ENCODE data around the gene TSPAN14. TPM values are rescaled to one million over a fixed set of nuclear protein-coding genes. Genes with fewer than 3 reads are reported as not detected.
"Not testable (repeated sequence)": the region's sequence is repeated elsewhere in the genome, so short reads cannot be mapped to it uniquely, and the experiment has no call there.

TSPAN14 gene
- total RNA-seq, 1 experiment from 2014 or later = 40.4 TPM

DNA sequence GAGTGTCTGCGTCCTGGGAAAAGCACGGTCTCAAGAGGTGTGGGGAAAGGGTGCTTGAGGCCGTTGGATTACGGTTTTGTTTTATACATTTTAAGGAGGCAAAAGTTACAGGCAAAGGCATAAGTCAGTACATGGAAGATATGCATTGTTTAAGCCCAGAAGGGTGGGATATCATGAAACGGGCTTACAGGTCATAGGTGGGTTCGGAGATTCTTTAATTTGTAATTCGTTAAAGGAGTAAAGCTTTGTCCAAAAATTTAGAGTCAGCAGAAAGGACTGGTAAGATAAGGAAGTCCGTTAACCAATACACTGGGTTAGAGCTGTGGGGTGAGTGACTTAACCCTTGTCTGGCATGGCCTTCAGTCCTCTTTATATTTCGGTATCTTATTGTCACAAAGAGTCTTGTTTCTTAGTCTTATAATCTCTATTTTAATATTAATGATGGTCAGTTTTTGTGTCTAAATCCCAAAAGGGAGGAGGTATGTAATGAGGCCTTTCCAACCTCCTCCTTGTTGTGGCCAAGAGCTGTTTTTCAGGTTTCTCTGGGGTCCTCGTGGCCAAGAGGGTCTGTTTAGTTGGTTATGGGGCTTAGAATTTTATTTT is 12.7 kb downstream of the TSPAN14 start:
- Histone ChIP-seq H3K4me1 (peaks cover 45% of the 10 kb centered on the region), H3K36me3 (peaks cover 6% of the 10 kb centered on the region; the same call in 1 of the 2 replicates), H3K4me3 (no peak overlapping the region), H3K27ac (peak overlapping the region; percentile 70), H3K27me3 (no peaks in the 10 kb centered on the region), H3K9me3 (replicated peaks) (no peaks in the 10 kb centered on the region)
- no peak for DNase-seq

DNA sequence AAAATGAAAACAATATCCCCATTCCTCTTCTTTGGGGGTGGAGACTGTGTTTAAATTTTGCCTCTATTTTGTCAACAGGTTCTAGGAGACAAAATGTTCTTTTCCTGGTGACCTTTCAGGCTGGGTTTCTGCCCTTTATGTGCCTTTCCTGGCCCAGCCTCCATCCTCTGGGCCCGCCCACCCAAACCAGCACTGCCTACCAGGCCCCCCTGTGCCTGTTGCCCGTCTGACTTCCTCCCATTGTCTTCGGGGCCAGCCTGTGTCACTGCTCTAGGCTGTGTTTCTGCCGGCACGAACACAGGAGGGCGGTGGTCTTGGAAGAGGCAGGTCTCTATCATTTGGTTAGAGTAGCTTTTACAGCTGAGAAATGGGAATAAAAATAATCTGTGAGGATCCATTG is 13.9 kb downstream of the TSPAN14 start:
- DNase-seq = no peak
- Histone ChIP-seq H3K4me1 (peaks cover 37% of the 10 kb centered on the region), H3K9me3 (replicated peaks) (no peaks in the 10 kb centered on the region), H3K27me3 (no peaks in the 10 kb centered on the region), H3K36me3 (peaks cover 6% of the 10 kb centered on the region; the same call in 1 of the 2 replicates), H3K4me3 (no peak overlapping the region), H3K27ac (no peak overlapping the region)

DNA sequence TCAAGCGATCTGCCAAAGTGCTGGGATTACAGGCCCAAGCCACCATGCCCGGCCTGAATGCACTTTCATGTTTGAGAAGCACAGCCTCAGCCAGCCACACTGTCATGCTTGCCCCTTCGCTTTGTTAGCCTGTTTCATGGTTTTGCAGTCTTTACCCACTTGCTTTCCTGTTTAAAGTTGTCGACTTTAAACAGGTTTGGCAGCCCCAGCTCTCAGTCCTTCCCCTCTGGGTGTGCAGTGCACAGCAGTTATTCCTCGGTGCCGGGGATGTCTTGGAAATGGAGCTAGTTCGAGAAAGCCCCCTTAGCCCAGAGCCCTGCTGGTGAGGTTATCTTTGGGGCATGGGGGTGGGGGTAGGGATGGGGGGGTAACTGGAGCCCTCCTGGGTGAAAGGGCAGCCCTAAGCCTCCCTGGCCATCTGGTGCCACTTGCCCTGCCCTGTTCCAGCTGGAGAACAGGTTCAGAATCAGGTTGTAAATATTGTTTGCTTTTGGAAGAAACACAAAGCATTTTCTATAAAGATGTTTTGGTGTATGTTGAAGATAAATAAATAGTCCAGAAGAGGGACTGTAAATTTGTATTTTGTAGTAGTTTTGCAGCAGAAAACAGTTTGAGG is 14.8 kb downstream of the TSPAN14 start:
- H3K4me3 ChIP-seq = no peak overlapping the region
- H3K27ac ChIP-seq = no peak overlapping the region
- H3K4me1 ChIP-seq = peaks cover 31% of the 10 kb centered on the region
- H3K9me3 ChIP-seq (replicated peaks) = no peaks in the 10 kb centered on the region
- H3K36me3 ChIP-seq = peaks cover 6% of the 10 kb centered on the region; the same call in 1 of the 2 replicates
- no peak for DNase-seq
- H3K27me3 ChIP-seq = no peaks in the 10 kb centered on the region

DNA sequence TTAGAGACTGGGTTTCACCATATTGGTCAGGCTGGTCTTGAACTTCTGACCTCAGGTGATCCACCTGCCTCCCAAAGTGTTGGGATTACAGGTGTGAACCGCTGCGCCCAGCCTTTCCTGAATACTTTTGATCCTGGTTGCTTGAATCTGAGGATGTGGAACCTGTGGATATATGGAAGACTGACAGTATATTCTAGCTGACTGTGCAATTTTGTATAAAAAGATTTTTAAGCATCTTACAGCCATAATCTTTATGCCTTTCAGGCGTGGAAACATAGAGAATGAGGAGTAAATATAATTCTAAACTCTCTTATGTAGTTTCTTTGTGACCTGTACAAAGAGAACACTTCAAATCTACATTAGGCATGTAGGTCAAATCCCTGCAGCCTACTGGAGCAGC is 16.2 kb downstream of the TSPAN14 start:
- DNase-seq = no peak
- Histone ChIP-seq H3K27ac (no peak overlapping the region), H3K27me3 (no peaks in the 10 kb centered on the region), H3K4me3 (no peak overlapping the region), H3K4me1 (peaks cover 19% of the 10 kb centered on the region), H3K9me3 (replicated peaks) (no peaks in the 10 kb centered on the region), H3K36me3 (peaks cover 6% of the 10 kb centered on the region; the same call in 1 of the 2 replicates)

DNA sequence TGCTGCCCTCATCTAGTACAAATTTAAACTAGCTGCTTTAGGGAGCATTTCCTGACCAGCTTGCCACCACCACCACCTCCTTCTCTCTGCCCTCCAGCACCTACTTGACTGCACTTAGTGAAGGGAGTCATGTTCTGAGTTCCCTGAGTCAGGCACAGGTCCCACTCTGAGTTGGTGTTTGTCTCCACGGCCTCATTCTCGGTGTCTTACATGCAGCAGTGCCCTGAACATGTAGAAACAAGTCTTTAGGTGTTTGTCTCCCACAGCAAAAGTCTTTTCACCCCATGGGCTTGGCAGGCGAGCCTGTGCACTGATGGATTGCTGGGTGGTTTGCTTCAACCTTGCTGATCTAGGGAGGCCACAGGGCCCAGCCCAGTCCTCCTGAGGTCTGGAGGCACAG is 16.9 kb downstream of the TSPAN14 start:
- Histone ChIP-seq H3K36me3 (peaks cover 6% of the 10 kb centered on the region; the same call in 1 of the 2 replicates), H3K9me3 (replicated peaks) (no peaks in the 10 kb centered on the region), H3K27ac (no peak overlapping the region), H3K4me3 (no peak overlapping the region), H3K27me3 (no peaks in the 10 kb centered on the region), H3K4me1 (peaks cover 12% of the 10 kb centered on the region)
- DNase-seq = no peak

DNA sequence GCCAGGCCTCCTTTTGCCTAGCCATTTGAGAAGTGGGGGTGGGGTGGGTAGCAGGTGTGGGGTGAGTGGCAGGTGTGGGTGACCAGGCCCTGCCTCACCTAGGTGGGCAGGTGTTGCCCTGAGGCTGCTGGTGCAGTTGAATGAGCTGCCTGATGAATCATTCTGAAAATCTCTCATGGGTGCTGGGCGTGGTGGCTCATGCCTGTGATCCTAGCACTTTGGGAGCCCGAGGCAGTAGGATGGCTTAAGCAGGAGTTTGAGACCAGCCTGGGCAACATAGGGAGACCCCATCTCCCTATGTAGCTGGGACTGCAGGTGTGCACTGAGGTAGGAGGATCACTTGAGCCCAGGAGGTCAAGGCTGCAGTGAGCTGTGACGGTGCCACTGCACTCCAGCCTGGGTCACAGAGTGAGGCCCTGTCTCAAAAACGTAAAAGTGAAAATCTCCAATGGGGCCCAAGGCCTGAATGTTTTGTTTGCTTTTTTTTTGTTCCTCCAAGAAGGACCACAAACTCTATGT is 17.7 kb downstream of the TSPAN14 start:
- DNase-seq = no peak
- Histone ChIP-seq H3K9me3 (replicated peaks) (no peaks in the 10 kb centered on the region), H3K4me3 (no peak overlapping the region), H3K27ac (no peak overlapping the region), H3K36me3 (peaks cover 9% of the 10 kb centered on the region), H3K27me3 (no peaks in the 10 kb centered on the region), H3K4me1 (peaks cover 4% of the 10 kb centered on the region)

DNA sequence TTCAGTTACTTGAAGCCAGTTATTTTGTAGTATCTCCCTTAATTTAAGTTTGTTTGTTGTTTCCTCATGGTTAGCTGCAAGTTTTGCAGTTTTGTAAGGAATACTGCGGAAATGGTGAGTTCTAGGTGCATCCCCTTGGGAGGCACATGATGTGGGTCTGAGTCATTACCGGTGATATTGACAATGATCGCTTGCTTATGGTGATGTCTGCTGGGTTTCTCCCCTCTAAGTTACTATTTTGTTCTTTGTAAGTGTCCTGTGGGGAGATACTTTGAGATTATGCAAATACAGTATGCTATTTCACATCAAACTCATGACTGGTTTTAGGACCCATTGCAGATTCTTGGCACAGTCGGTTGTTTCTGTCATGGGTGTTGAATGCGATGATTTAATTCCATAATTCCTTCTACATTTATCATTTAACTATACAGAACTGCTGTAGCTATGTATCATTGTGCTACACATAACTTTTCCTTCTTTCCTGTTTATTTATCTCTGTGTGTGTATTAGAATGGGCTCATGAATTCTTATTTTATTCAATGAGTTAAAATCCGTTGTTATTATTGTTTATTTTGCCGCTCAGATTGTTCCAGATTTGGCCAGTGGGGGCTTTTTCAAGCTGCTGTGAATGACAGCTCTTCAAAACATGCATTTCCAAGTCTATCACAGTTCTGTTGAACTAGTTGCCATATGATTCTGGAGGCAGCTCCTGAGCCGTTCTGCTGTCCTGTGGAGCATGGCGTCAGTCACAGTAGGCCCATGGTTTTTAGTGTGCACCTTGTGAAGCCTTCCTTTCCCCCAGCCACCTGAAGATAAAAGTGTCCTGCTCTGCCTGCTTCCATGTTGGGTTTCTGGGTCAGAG is 18.4 kb downstream of the TSPAN14 start:
- no peaks in the 10 kb centered on the region for H3K27me3 ChIP-seq
- no peak overlapping the region for H3K27ac ChIP-seq
- H3K4me1 ChIP-seq = peaks cover 3% of the 10 kb centered on the region; the same call in 1 of the 2 replicates
- H3K9me3 ChIP-seq (replicated peaks) = no peaks in the 10 kb centered on the region
- peaks cover 12% of the 10 kb centered on the region for H3K36me3 ChIP-seq
- no peak for DNase-seq
- H3K4me3 ChIP-seq = no peak overlapping the region

DNA sequence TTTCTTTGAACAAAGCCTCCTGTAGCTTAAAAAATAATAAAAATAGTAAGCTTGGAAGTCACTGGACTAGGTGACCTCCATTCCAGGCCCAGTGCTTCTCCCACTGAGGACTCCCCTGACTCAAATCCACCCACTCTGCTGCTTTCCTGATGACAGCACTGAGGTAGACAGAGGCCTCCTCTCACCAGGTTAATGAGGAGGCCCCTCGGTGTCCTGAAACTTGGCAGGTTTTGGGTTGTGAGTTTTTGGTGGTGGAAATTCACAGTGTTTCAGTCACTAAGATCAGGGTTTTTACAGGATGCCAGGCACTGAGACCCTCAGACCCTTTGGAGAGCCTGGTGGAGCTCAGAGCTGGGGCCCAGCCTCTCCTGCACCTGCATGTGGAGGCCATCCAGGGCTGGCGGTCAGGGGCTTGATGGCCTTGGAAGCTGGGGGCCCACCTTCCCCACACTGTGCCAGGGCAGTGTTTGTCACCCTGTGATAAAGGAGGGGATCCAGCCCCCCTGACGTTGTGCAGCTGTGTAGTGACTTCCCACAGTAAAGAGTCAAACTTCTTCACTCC is 19.1 kb downstream of the TSPAN14 start:
- H3K9me3 ChIP-seq (replicated peaks) = no peaks in the 10 kb centered on the region
- no peaks in the 10 kb centered on the region for H3K27me3 ChIP-seq
- DNase-seq = no peak
- H3K27ac ChIP-seq = no peak overlapping the region
- H3K36me3 ChIP-seq = peaks cover 12% of the 10 kb centered on the region
- H3K4me3 ChIP-seq = no peak overlapping the region
- peaks cover 4% of the 10 kb centered on the region for H3K4me1 ChIP-seq

DNA sequence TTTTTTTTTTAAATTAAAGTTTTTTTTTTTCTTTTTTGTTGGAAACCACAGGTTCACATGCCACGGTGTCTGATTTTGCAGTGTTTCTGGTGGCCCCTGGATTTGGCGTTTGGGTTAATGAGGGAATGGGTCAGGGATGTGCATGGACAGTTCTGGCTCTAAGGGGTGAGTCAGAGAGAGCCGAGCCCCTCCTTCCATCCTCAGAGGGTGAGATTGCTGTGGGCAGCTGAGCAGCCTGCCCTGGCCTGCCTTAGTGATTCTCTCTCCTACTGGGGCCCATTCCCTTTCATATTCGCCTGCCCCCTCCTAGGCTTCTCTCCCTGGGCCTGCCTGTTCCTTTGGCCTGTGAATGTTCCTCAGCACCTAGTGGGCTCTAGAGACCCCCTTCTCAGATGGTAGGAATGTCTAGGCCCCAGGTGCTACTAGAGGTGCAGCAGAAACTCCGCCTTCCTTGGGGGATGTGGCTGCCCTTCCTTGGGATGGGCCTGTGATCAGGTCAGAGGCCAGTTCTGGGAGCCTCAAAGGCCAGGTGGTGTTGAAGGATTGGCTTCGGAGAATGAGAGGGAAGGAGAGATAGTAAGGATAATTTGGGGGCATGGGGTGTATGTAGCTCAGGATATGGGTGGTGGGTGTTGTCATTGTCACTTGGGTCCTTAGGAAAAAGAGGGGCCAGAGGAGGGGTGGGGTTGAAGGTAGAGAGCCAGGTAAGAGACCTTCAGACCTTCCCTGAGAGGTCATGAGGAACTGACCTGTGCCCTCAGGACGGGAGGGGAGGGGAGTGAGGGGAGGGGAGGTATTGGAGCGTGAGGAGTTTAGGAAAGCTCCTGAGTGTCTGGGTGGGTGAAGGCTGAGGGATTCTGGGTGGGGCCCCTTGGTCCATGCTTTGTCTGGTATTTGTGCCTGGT is 19.8 kb downstream of the TSPAN14 start:
- H3K9me3 ChIP-seq (replicated peaks) = no peaks in the 10 kb centered on the region
- H3K4me3 ChIP-seq = no peak overlapping the region
- peaks cover 10% of the 10 kb centered on the region for H3K4me1 ChIP-seq
- peaks cover 12% of the 10 kb centered on the region for H3K36me3 ChIP-seq
- H3K27ac ChIP-seq = no peak overlapping the region
- H3K27me3 ChIP-seq = no peaks in the 10 kb centered on the region
- peak in 1 of 2 experiments; percentile 34 for DNase-seq

DNA sequence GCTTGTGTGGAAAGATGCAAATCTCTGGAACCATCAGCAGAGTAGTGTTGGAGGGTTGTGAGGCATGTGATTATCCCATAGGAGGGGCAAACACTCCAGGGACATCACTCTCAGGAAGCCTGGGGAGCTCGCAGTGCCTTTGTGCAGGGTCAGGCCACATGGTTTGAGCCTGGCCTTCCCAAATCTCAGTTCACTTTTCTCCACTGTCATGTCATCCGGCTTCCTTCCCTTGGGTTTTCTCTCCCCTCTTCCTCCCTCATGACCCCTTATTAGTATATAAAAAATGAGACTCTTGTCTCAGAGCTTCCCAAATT is 20.4 kb downstream of the TSPAN14 start:
- no peaks in the 10 kb centered on the region for H3K9me3 ChIP-seq (replicated peaks)
- no peak overlapping the region for H3K27ac ChIP-seq
- peaks cover 10% of the 10 kb centered on the region for H3K4me1 ChIP-seq
- H3K27me3 ChIP-seq = no peaks in the 10 kb centered on the region
- DNase-seq = no peak
- H3K36me3 ChIP-seq = peaks cover 12% of the 10 kb centered on the region
- no peak overlapping the region for H3K4me3 ChIP-seq

DNA sequence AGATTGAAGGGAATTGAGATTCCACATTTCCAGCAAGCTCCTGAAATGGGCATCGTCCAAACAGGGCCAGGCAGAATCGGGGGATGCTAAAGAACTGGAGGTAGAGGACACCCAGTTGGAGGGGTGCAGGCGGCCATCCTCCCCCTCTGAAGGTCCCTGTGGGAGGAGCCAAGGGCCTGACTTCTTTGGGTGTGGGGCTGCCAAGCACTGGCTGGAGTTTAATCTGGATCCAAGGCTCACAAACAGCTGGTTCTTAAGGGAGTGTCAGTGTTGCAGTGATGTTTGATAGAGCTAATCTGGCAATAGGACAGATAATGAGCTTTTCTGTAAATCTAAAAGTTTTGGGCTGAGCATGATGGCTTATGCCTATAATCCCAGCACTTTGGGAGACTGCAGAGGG is 20.8 kb downstream of the TSPAN14 start:
- H3K27ac ChIP-seq = no peak overlapping the region

DNA sequence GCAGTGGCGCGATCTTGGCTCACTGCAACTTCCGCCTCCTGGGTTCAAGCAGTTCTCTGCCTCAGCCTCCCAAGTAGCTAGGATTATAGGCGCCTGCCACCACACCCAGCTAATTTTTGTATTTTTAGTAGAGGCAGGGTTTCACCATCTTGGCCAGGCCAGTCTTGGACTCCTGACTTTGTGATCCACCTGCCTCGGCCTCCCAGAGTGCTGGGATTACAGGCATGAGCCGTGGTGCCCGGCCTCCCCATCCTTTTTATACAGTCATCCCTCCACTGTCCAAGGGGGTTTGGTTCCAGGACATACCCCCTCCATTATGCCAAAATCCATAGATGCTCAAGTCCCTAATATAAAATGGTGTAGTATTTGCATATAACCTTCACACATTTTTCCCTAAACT is 21.5 kb downstream of the TSPAN14 start:
- not testable (repeated sequence) for H3K36me3 ChIP-seq; H3K4me1 ChIP-seq; H3K9me3 ChIP-seq (replicated peaks); DNase-seq; H3K27ac ChIP-seq; H3K27me3 ChIP-seq; H3K4me3 ChIP-seq

More for the DNA sequence above, 20.8 kb downstream of the TSPAN14 start:
- no peaks in the 10 kb centered on the region for H3K9me3 ChIP-seq (replicated peaks)
- H3K4me1 ChIP-seq = peaks cover 10% of the 10 kb centered on the region
- no peak overlapping the region for H3K4me3 ChIP-seq
- no peaks in the 10 kb centered on the region for H3K27me3 ChIP-seq
- H3K36me3 ChIP-seq = peaks cover 12% of the 10 kb centered on the region
- DNase-seq = no peak

DNA sequence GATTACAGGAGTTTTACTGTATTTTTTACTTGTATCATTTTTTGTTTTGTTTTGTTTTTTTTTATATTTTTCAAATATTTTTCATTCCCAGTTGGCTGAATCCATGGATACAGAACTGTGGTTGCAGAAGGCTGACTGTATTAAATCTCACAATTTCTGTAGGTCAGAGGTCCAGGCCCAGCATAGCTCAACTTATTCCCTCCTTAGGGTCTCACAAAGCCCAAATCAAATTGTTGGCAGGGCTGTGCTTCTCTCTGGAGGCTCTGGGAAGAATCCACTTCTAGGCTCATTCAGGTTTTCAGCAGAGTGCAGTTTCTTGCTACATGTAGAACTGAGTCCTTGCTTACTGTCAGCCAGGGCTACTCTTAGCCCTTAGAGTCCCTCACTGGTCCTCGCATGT is 22.6 kb downstream of the TSPAN14 start:
- Histone ChIP-seq H3K4me1 (peaks cover 10% of the 10 kb centered on the region), H3K36me3 (peaks cover 6% of the 10 kb centered on the region), H3K4me3 (no peak overlapping the region), H3K27me3 (no peaks in the 10 kb centered on the region), H3K27ac (no peak overlapping the region), H3K9me3 (replicated peaks) (no peaks in the 10 kb centered on the region)
- DNase-seq = no peak

DNA sequence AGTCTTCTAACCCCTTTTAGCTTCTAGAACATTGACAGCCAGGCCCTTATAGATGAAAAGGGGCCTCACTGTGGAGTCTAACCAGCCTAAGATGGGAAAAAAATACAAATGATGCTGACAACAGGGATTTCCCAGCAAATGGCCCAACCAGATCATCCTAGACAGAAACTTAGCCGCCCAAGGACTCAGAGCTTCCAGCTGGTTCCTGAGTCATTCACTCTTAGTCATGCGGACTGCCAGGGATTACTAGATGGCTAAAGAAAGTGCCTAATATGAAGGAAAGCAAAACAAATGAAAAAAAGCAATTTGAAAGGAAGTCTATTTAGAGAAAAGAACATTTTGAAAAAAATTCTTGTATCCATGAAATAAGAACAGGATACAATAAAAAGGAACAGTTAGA is 23.7 kb downstream of the TSPAN14 start:
- H3K36me3 ChIP-seq = peaks cover 6% of the 10 kb centered on the region
- no peak overlapping the region for H3K27ac ChIP-seq
- no peaks in the 10 kb centered on the region for H3K27me3 ChIP-seq
- DNase-seq = peak in 1 of 2 experiments; percentile 40
- no peak overlapping the region for H3K4me3 ChIP-seq
- H3K4me1 ChIP-seq = peaks cover 10% of the 10 kb centered on the region
- H3K9me3 ChIP-seq (replicated peaks) = no peaks in the 10 kb centered on the region
